Stimulated activated CD8-positive, alpha-beta memory T cell treated with anti-CD3 and anti-CD28 coated beads, Interleukin-15, amount 100 ng/mL, for 4 hours (primary cell): ENCODE data around the gene ANKRD24.
"Not testable (repeated sequence)": the region's sequence is repeated elsewhere in the genome, so short reads cannot be mapped to it uniquely, and the experiment has no call there.

Source experiments
- DNase-seq, 2 donors: peaks; one replicate each; pipeline ENCODE4 v3.0.0-alpha.2; 2020; ENCODE audit warnings: low read depth in 2 of 2

Gene ANKRD24

GRCh38 chr19:4267901-4268815, 85.7 kb downstream of the ANKRD24 start:
- no peak for DNase-seq

- DNase-seq = no peak
Measured at GRCh38 chr19:4268816-4269430, 86.4 kb downstream of the ANKRD24 start.

- no peak for DNase-seq
Measured at GRCh38 chr19:4272894-4273293, 90.4 kb downstream of the ANKRD24 start.

GRCh38 chr19:4274321-4274686, 91.8 kb downstream of the ANKRD24 start:
- not testable (repeated sequence) for DNase-seq
